Measurements from ENCODE around the gene PCDH9.

The PCDH9 gene

GRCh38 chr13:66378894-66379293 lies 851.2 kb downstream of the PCDH9 start:
- no peak for DNase-seq (ENCODE audit: low spot score)

GRCh38 chr13:66377569-66377968 lies 852.6 kb downstream of the PCDH9 start:
- DNase-seq (ENCODE audit: low spot score), result no peak

- no peak for DNase-seq (ENCODE audit: low spot score)
Measured at GRCh38 chr13:66375756-66376155, 854.4 kb downstream of the PCDH9 start.

GRCh38 chr13:66369666-66370065 lies 860.5 kb downstream of the PCDH9 start:
- DNase-seq (ENCODE audit: low spot score), result no peak

- no peak for DNase-seq (ENCODE audit: low spot score)
Measured at GRCh38 chr13:66367356-66367755, 862.8 kb downstream of the PCDH9 start.

- no peak for DNase-seq (ENCODE audit: low spot score)
Measured at GRCh38 chr13:66365101-66365500, 865.0 kb downstream of the PCDH9 start.

- no peak for DNase-seq (ENCODE audit: low spot score)
Measured at GRCh38 chr13:66364346-66364745, 865.8 kb downstream of the PCDH9 start.

- no peak for DNase-seq (ENCODE audit: low spot score)
Measured at GRCh38 chr13:66362485-66362884, 867.7 kb downstream of the PCDH9 start.

GRCh38 chr13:66359910-66360552 lies 870.1 kb downstream of the PCDH9 start:
- DNase-seq (ENCODE audit: low spot score), result no peak

- no peak for DNase-seq (ENCODE audit: low spot score)
Measured at GRCh38 chr13:66359393-66359792, 870.7 kb downstream of the PCDH9 start.

GRCh38 chr13:66358564-66358963 lies 871.6 kb downstream of the PCDH9 start:
- DNase-seq (ENCODE audit: low spot score), result no peak

- DNase-seq (ENCODE audit: low spot score), result no peak
Measured at GRCh38 chr13:66357463-66357862, 872.7 kb downstream of the PCDH9 start.

GRCh38 chr13:66354879-66355751 lies 875.0 kb downstream of the PCDH9 start:
- DNase-seq (ENCODE audit: low spot score), result no peak

- no peak for DNase-seq (ENCODE audit: low spot score)
Measured at GRCh38 chr13:66353664-66354063, 876.5 kb downstream of the PCDH9 start.

- DNase-seq (ENCODE audit: low spot score), result no peak
Measured at GRCh38 chr13:66349966-66350365, 880.2 kb downstream of the PCDH9 start.

- DNase-seq (ENCODE audit: low spot score), result no peak
Measured at GRCh38 chr13:66348745-66349690, 881.1 kb downstream of the PCDH9 start.

- no peak for DNase-seq (ENCODE audit: low spot score)
Measured at GRCh38 chr13:66347486-66348117, 882.5 kb downstream of the PCDH9 start.

- DNase-seq (ENCODE audit: low spot score), result no peak
Measured at GRCh38 chr13:66345971-66346370, 884.2 kb downstream of the PCDH9 start.

GRCh38 chr13:66345518-66345810 lies 884.7 kb downstream of the PCDH9 start:
- DNase-seq (ENCODE audit: low spot score), result no peak

GRCh38 chr13:66344805-66345517 lies 885.2 kb downstream of the PCDH9 start:
- DNase-seq (ENCODE audit: low spot score), result no peak

- no peak for DNase-seq (ENCODE audit: low spot score)
Measured at GRCh38 chr13:66343224-66343828, 886.8 kb downstream of the PCDH9 start.

Measured in CD4-positive, alpha-beta T cell treated with Interleukin-15 for 4 hours (primary cell).